Activated naive CD8-positive, alpha-beta T cell (primary cell): ENCODE results near the gene TBC1D22A.

Source experiments
- H3K27ac Mint-ChIP-seq: one replicate; pipeline ENCODE4 v1.8.0; 2021; ENCODE audit warnings: mixed read lengths
- H3K27me3 Mint-ChIP-seq: one replicate; pipeline ENCODE4 v1.8.0; 2021; ENCODE audit warnings: mixed read lengths
- H3K36me3 Mint-ChIP-seq: one replicate; pipeline ENCODE4 v1.8.0; 2021; ENCODE audit warnings: mixed read lengths
- H3K4me1 Mint-ChIP-seq: one replicate; pipeline ENCODE4 v1.8.0; 2021; ENCODE audit warnings: low read depth, mixed read lengths
- H3K4me3 Mint-ChIP-seq: one replicate; pipeline ENCODE4 v1.8.0; 2021; ENCODE audit warnings: mild to moderate bottlenecking, mixed read lengths
- H3K9me3 Mint-ChIP-seq: one replicate; pipeline ENCODE4 v1.8.0; 2021; ENCODE audit warnings: low read depth, mixed read lengths

TBC1D22A gene

GRCh38 chr22:46963672-46964545 lies 201.5 kb downstream of the TBC1D22A start:
- Mint-ChIP-seq H3K27ac (no peak overlapping the region), H3K9me3 (no peaks in the 10 kb centered on the region), H3K27me3 (no peaks in the 10 kb centered on the region), H3K36me3 (no peaks in the 10 kb centered on the region), H3K4me3 (no peak overlapping the region), H3K4me1 (peaks cover 18% of the 10 kb centered on the region)

GRCh38 chr22:46964773-46965550 lies 202.5 kb downstream of the TBC1D22A start:
- Mint-ChIP-seq H3K4me1 (peaks cover 28% of the 10 kb centered on the region), H3K36me3 (no peaks in the 10 kb centered on the region), H3K27ac (no peak overlapping the region)

DNA sequence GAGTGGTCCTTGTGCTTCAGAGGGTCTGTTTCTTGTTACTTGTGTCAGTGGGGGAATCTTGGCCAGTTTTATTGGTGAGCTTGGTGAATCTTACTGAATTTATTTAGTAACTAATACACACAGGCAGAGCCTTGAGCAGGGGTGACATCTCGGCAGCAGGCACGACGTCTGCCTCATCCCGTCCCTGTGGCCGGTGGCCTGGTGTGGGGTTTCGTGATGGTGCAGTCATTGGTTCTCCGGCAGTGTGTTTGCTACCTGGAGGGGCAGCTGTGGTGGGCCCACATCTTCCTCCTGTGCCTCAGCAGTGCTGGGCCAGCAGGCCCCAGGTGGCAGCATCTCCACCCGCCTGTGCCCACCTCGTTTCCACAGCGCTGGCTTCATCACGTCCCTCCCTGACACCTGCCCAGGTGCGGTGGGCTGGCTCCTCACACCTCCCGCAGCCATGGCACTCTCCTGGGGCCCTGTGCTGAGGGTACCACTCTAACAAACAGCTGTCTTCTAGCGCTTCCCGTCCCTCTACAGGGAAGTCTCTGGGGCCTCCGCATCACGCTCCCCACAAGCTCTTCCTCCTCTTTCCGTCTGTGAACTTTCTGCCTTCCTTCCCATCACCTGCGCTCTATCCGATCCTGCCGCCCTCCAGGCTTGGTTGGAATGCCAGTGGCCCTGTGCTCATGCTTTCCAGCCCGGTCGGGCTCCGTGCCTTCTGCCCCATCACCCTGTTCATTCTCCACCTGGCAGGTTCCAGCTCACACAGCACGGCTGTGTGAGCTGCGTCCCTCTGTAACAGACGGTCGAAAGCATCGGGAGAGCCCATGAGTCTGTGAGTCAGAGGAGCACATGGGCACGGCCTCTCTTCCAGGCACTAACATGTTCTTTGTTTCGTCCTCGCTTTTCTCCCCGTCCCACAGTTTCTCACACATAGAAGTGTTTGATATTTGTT lies 203.4 kb downstream of the TBC1D22A start:
- H3K4me3 Mint-ChIP-seq: no peak overlapping the region
- H3K9me3 Mint-ChIP-seq: no peaks in the 10 kb centered on the region
- peaks cover 33% of the 10 kb centered on the region for H3K4me1 Mint-ChIP-seq
- H3K36me3 Mint-ChIP-seq: no peaks in the 10 kb centered on the region
- no peak overlapping the region for H3K27ac Mint-ChIP-seq
- no peaks in the 10 kb centered on the region for H3K27me3 Mint-ChIP-seq

More at GRCh38 chr22:46964773-46965550, 202.5 kb downstream of the TBC1D22A start:
- Mint-ChIP-seq H3K4me3 (no peak overlapping the region), H3K27me3 (no peaks in the 10 kb centered on the region), H3K9me3 (no peaks in the 10 kb centered on the region)

DNA sequence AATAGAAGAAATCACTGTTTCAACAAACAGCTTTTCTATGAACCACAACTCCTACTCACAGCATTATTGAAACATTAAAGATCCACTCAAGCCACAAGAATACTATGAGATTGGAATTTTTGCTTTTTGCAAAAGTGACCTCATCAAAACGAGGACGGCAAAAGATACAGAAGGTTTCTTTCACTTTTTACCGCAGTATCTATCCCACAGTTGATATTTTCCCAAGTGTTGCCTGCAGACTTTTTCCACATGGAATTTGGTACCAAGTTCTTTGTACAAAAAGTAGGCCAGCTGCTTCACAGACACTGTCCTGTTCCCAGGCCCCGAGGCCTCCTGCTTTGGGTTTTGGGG lies 204.0 kb downstream of the TBC1D22A start:
- H3K27me3 Mint-ChIP-seq: no peaks in the 10 kb centered on the region
- no peak overlapping the region for H3K4me3 Mint-ChIP-seq
- no peaks in the 10 kb centered on the region for H3K36me3 Mint-ChIP-seq
- peaks cover 32% of the 10 kb centered on the region for H3K4me1 Mint-ChIP-seq
- H3K27ac Mint-ChIP-seq: no peak overlapping the region
- H3K9me3 Mint-ChIP-seq: no peaks in the 10 kb centered on the region

DNA sequence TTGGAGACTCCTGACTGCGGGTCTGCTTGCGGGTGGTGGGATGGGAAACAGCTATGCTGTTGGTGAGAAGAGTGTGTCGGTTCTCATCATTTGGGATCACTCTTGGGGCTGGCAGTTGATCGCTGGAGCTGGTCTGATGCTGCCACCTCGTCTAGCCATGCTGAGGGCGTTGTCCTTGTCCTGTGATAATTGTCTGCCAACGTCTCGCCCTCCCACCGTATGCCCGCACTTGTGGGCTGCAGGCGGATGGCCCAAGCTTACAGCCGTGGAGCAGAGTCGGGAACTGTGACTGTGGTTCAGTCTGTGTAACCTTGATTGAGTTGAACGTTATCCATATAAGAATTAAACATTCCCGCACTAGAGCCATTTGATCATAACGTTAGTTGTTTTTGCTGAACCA lies 204.4 kb downstream of the TBC1D22A start:
- Mint-ChIP-seq H3K4me1 (peaks cover 29% of the 10 kb centered on the region), H3K36me3 (no peaks in the 10 kb centered on the region), H3K27ac (no peak overlapping the region), H3K4me3 (no peak overlapping the region), H3K9me3 (no peaks in the 10 kb centered on the region), H3K27me3 (no peaks in the 10 kb centered on the region)

GRCh38 chr22:46967445-46968358 lies 205.3 kb downstream of the TBC1D22A start:
- Mint-ChIP-seq H3K36me3 (no peaks in the 10 kb centered on the region), H3K4me3 (no peak overlapping the region), H3K9me3 (no peaks in the 10 kb centered on the region), H3K27ac (no peak overlapping the region), H3K27me3 (no peaks in the 10 kb centered on the region), H3K4me1 (peaks cover 25% of the 10 kb centered on the region)

GRCh38 chr22:46968359-46968740 lies 205.9 kb downstream of the TBC1D22A start:
- no peaks in the 10 kb centered on the region for H3K9me3 Mint-ChIP-seq
- H3K4me3 Mint-ChIP-seq: no peak overlapping the region
- no peak overlapping the region for H3K27ac Mint-ChIP-seq
- H3K4me1 Mint-ChIP-seq: peaks cover 25% of the 10 kb centered on the region
- H3K36me3 Mint-ChIP-seq: no peaks in the 10 kb centered on the region
- H3K27me3 Mint-ChIP-seq: no peaks in the 10 kb centered on the region

- Mint-ChIP-seq H3K27me3 (no peaks in the 10 kb centered on the region), H3K4me3 (no peak overlapping the region), H3K9me3 (no peaks in the 10 kb centered on the region), H3K36me3 (no peaks in the 10 kb centered on the region), H3K4me1 (peaks cover 25% of the 10 kb centered on the region), H3K27ac (no peak overlapping the region)
These were observed 206.4 kb downstream of the TBC1D22A start for GRCh38 chr22:46968848-46969247.

GRCh38 chr22:46969491-46969890 lies 207.0 kb downstream of the TBC1D22A start:
- H3K36me3 Mint-ChIP-seq: no peaks in the 10 kb centered on the region
- H3K4me3 Mint-ChIP-seq: no peak overlapping the region
- H3K4me1 Mint-ChIP-seq: peaks cover 21% of the 10 kb centered on the region
- no peak overlapping the region for H3K27ac Mint-ChIP-seq
- no peaks in the 10 kb centered on the region for H3K27me3 Mint-ChIP-seq
- no peaks in the 10 kb centered on the region for H3K9me3 Mint-ChIP-seq

DNA sequence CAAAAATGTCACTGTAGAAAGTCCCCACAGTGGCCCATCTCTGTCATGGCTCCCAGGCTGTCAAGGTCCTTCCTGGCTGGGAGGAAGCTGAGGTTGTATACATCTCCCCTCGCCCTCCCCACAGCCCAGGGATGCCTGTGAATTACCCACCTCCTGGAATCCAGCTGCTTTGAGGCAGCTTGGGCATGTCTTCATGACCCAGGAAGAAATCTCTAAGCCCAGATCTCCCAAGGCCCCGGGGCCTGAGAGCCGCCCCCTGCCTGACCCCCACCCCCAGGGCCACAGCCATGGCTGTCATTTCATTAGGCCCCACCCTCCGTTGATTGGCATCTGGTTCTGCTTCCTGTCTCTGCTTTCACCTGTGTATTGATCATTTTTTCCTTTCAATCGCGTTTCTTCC lies 207.5 kb downstream of the TBC1D22A start:
- Mint-ChIP-seq H3K36me3 (no peaks in the 10 kb centered on the region), H3K4me1 (peaks cover 20% of the 10 kb centered on the region), H3K4me3 (no peak overlapping the region), H3K9me3 (no peaks in the 10 kb centered on the region), H3K27me3 (no peaks in the 10 kb centered on the region), H3K27ac (peak overlapping the region; percentile 61)

DNA sequence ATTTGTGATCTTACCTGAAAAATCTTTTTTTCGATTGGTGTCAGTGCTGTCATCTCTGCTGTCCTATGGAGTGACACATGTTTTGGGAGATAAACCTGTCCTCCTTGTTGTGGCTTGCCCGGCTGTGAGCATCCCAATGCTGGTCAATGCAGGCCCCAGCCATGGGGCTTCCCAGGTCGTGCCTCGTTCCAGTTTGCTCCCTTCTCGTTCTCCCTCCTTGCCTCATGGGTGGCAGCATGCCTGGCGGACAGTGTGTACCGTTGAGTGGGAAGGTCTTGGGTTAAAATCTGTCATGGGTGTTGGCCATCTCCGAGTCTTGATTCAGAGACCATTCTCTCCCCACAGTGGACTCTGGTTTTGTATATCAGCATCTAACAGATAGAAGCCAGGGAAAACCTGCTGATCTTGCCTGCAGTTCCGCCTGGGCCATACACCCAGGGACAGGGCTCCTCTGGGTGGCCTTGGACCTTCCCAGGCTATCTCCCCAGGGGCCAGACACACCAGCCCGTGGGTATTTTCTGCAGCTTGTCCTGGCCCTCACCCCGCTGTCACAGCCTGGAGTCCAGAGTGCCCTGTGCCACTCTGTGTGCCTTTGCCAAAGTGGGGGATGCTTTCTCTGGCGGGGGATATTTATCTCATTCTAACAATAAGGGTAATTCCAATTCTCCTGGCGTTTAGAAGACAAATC lies 208.1 kb downstream of the TBC1D22A start:
- no peak overlapping the region for H3K4me3 Mint-ChIP-seq
- no peaks in the 10 kb centered on the region for H3K36me3 Mint-ChIP-seq
- H3K9me3 Mint-ChIP-seq: no peaks in the 10 kb centered on the region
- H3K27me3 Mint-ChIP-seq: no peaks in the 10 kb centered on the region
- peak overlapping the region; percentile 61 for H3K27ac Mint-ChIP-seq
- peaks cover 20% of the 10 kb centered on the region for H3K4me1 Mint-ChIP-seq

GRCh38 chr22:46971099-46971763 lies 208.8 kb downstream of the TBC1D22A start:
- Mint-ChIP-seq H3K27ac (no peak overlapping the region), H3K4me1 (peaks cover 20% of the 10 kb centered on the region), H3K4me3 (no peak overlapping the region), H3K27me3 (no peaks in the 10 kb centered on the region), H3K36me3 (peaks cover 4% of the 10 kb centered on the region), H3K9me3 (no peaks in the 10 kb centered on the region)

- H3K27me3 Mint-ChIP-seq: no peaks in the 10 kb centered on the region
- H3K9me3 Mint-ChIP-seq: no peaks in the 10 kb centered on the region
- no peak overlapping the region for H3K4me3 Mint-ChIP-seq
- peaks cover 4% of the 10 kb centered on the region for H3K36me3 Mint-ChIP-seq
- peaks cover 19% of the 10 kb centered on the region for H3K4me1 Mint-ChIP-seq
- H3K27ac Mint-ChIP-seq: no peak overlapping the region
These were observed 209.3 kb downstream of the TBC1D22A start for GRCh38 chr22:46971764-46972125.
